Left renal pelvis (tissue), 4 donors: ENCODE measurements around the gene CBFA2T3. TPM values are rescaled to one million over a fixed set of nuclear protein-coding genes. Genes with fewer than 3 reads are reported as not detected.

ENCODE experiments used
- DNase-seq, 4 donors: peaks; one replicate each; pipeline ENCODE4 v3.0.0-alpha.2; 2013; ENCODE audit warnings: low read depth in 4 of 4, low spot score in 3 of 4
- polyA plus RNA-seq, 4 donors: library from polyadenylated mRNA; unstranded; fragments of 120-200 nt; gene quantifications; one replicate each; pipeline ENCODE4 v1.2.1, GENCODE V29; 2013; ENCODE audit not compliant: insufficient read length in 4 of 4

The CBFA2T3 gene
- polyA plus RNA-seq, 4 donors: 2.7 to 3.5 (median 3.2) TPM

- no peak for DNase-seq
These were observed 63.9 kb downstream of the CBFA2T3 start for GRCh38 chr16:88913001-88913612.

GRCh38 chr16:88912556-88912955 lies 64.5 kb downstream of the CBFA2T3 start:
- DNase-seq: no peak

- DNase-seq: no peak
These were observed 65.1 kb downstream of the CBFA2T3 start for GRCh38 chr16:88911946-88912310.

GRCh38 chr16:88911136-88911945 lies 65.7 kb downstream of the CBFA2T3 start:
- no peak for DNase-seq

GRCh38 chr16:88910284-88911135 lies 66.5 kb downstream of the CBFA2T3 start:
- DNase-seq: no peak

GRCh38 chr16:88909431-88910210 lies 67.4 kb downstream of the CBFA2T3 start:
- no peak for DNase-seq

- no peak for DNase-seq
These were observed 68.7 kb downstream of the CBFA2T3 start for GRCh38 chr16:88908307-88908706.

- DNase-seq: no peak
These were observed 69.2 kb downstream of the CBFA2T3 start for GRCh38 chr16:88907768-88908167.

GRCh38 chr16:88906535-88907105 lies 70.4 kb downstream of the CBFA2T3 start:
- DNase-seq: no peak

- DNase-seq: no peak
These were observed 71.0 kb downstream of the CBFA2T3 start for GRCh38 chr16:88906020-88906419.

GRCh38 chr16:88905563-88905962 lies 71.4 kb downstream of the CBFA2T3 start:
- no peak for DNase-seq

GRCh38 chr16:88904676-88905365 lies 72.2 kb downstream of the CBFA2T3 start:
- no peak for DNase-seq

GRCh38 chr16:88903267-88903666 lies 73.7 kb downstream of the CBFA2T3 start:
- no peak for DNase-seq

- DNase-seq: no peak
These were observed 74.3 kb downstream of the CBFA2T3 start for GRCh38 chr16:88902744-88903143.

- no peak for DNase-seq
These were observed 75.2 kb downstream of the CBFA2T3 start for GRCh38 chr16:88901718-88902337.

- DNase-seq: no peak
These were observed 76.3 kb downstream of the CBFA2T3 start for GRCh38 chr16:88900662-88901052.

- DNase-seq: no peak
These were observed 76.9 kb downstream of the CBFA2T3 start for GRCh38 chr16:88899901-88900661.

- DNase-seq: no peak
These were observed 79.1 kb downstream of the CBFA2T3 start for GRCh38 chr16:88897696-88898425.
